ENCODE measurements around the gene STK32A.

Gene STK32A

GRCh38 chr5:147387109-147387508 lies 152.3 kb downstream of the STK32A start:
- H3K27me3 ChIP-seq (ENCODE audit: insufficient read depth, low read length), result no peaks in the 10 kb centered on the region
- no peaks in the 10 kb centered on the region for H4K20me1 ChIP-seq (ENCODE audit: insufficient read depth, low read length)
- no peaks in the 10 kb centered on the region for H3F3A ChIP-seq (ENCODE audit: insufficient read depth, low read length)
- H3K9ac ChIP-seq (ENCODE audit: low read length), result no peak overlapping the region
- H3K79me2 ChIP-seq (ENCODE audit: insufficient read depth, low read length), result no peaks in the 10 kb centered on the region
- no peak overlapping the region for H3K27ac ChIP-seq (ENCODE audit: low read depth, low read length, poor library complexity, severe bottlenecking)
- H3K9me2 ChIP-seq (ENCODE audit: low read depth, low read length), result no peaks in the 10 kb centered on the region
- no peaks in the 10 kb centered on the region for H3K9me3 ChIP-seq (ENCODE audit: low read length)
- H3K36me3 ChIP-seq (ENCODE audit: insufficient read depth, low read length), result no peaks in the 10 kb centered on the region
- H3K4me2 ChIP-seq (ENCODE audit: low read length), result no peak overlapping the region
- H3K4me3 ChIP-seq (ENCODE audit: low read depth, low read length, poor library complexity, severe bottlenecking), result no peak overlapping the region
- no peak overlapping the region for H2AFZ ChIP-seq (ENCODE audit: low read length)
- no peak for TF ChIP-seq EZH2 (IDR thresholded peaks at IDR 0.05; ENCODE audit: borderline replicate concordance, low read length)
- no peak for TF ChIP-seq CTCF (IDR thresholded peaks at IDR 0.05; ENCODE audit: low read length)
- no peaks in the 10 kb centered on the region for H3K4me1 ChIP-seq (ENCODE audit: insufficient read depth, low read length, severe bottlenecking)

- no peaks in the 10 kb centered on the region for H3K36me3 ChIP-seq (ENCODE audit: insufficient read depth, low read length)
- no peak overlapping the region for H3K4me2 ChIP-seq (ENCODE audit: low read length)
- H3K9ac ChIP-seq (ENCODE audit: low read length), result no peak overlapping the region
- H3K9me3 ChIP-seq (ENCODE audit: low read length), result no peaks in the 10 kb centered on the region
- no peaks in the 10 kb centered on the region for H3K9me2 ChIP-seq (ENCODE audit: low read depth, low read length)
- H4K20me1 ChIP-seq (ENCODE audit: insufficient read depth, low read length), result no peaks in the 10 kb centered on the region
- TF ChIP-seq CTCF (IDR thresholded peaks at IDR 0.05; ENCODE audit: low read length) (no peak), EZH2 (IDR thresholded peaks at IDR 0.05; ENCODE audit: borderline replicate concordance, low read length) (no peak)
- H3K4me1 ChIP-seq (ENCODE audit: insufficient read depth, low read length, severe bottlenecking), result no peaks in the 10 kb centered on the region
- H3K4me3 ChIP-seq (ENCODE audit: low read depth, low read length, poor library complexity, severe bottlenecking), result no peak overlapping the region
- H2AFZ ChIP-seq (ENCODE audit: low read length), result no peak overlapping the region
- no peaks in the 10 kb centered on the region for H3K27me3 ChIP-seq (ENCODE audit: insufficient read depth, low read length)
- no peaks in the 10 kb centered on the region for H3F3A ChIP-seq (ENCODE audit: insufficient read depth, low read length)
- H3K79me2 ChIP-seq (ENCODE audit: insufficient read depth, low read length), result no peaks in the 10 kb centered on the region
- H3K27ac ChIP-seq (ENCODE audit: low read depth, low read length, poor library complexity, severe bottlenecking), result no peak overlapping the region
Observed at GRCh38 chr5:147388184-147389108, 153.6 kb downstream of the STK32A start.

- no peak overlapping the region for H2AFZ ChIP-seq (ENCODE audit: low read length)
- H3F3A ChIP-seq (ENCODE audit: insufficient read depth, low read length), result no peaks in the 10 kb centered on the region
- no peaks in the 10 kb centered on the region for H3K9me3 ChIP-seq (ENCODE audit: low read length)
- no peak overlapping the region for H3K4me2 ChIP-seq (ENCODE audit: low read length)
- no peaks in the 10 kb centered on the region for H3K79me2 ChIP-seq (ENCODE audit: insufficient read depth, low read length)
- no peaks in the 10 kb centered on the region for H4K20me1 ChIP-seq (ENCODE audit: insufficient read depth, low read length)
- H3K4me1 ChIP-seq (ENCODE audit: insufficient read depth, low read length, severe bottlenecking), result no peaks in the 10 kb centered on the region
- H3K9ac ChIP-seq (ENCODE audit: low read length), result no peak overlapping the region
- no peaks in the 10 kb centered on the region for H3K27me3 ChIP-seq (ENCODE audit: insufficient read depth, low read length)
- no peaks in the 10 kb centered on the region for H3K36me3 ChIP-seq (ENCODE audit: insufficient read depth, low read length)
- no peak overlapping the region for H3K4me3 ChIP-seq (ENCODE audit: low read depth, low read length, poor library complexity, severe bottlenecking)
- TF ChIP-seq CTCF (IDR thresholded peaks at IDR 0.05; ENCODE audit: low read length) (no peak), EZH2 (IDR thresholded peaks at IDR 0.05; ENCODE audit: borderline replicate concordance, low read length) (no peak)
- no peaks in the 10 kb centered on the region for H3K9me2 ChIP-seq (ENCODE audit: low read depth, low read length)
- H3K27ac ChIP-seq (ENCODE audit: low read depth, low read length, poor library complexity, severe bottlenecking), result no peak overlapping the region
Observed at GRCh38 chr5:147390654-147391225, 155.9 kb downstream of the STK32A start.
